ENCODE results near the gene ADAMTS10.
"Not testable (repeated sequence)": the region's sequence is repeated elsewhere in the genome, so short reads cannot be mapped to it uniquely, and the experiment has no call there.

The ADAMTS10 gene

GRCh38 chr19:8573316-8573715, 37.2 kb downstream of the ADAMTS10 start:
- DNase-seq = no peak

GRCh38 chr19:8571006-8571411, 39.5 kb downstream of the ADAMTS10 start:
- no peak for DNase-seq
- no peak for TF ChIP-seq GATA1 (IDR thresholded peaks at IDR 0.05; ENCODE audit: low read depth, low read length)
- TF ChIP-seq POLR2A (IDR thresholded peaks at IDR 0.05; ENCODE audit: low read length) = no peak

More at GRCh38 chr19:8573316-8573715, 37.2 kb downstream of the ADAMTS10 start:
- no peak for TF ChIP-seq POLR2A (IDR thresholded peaks at IDR 0.05; ENCODE audit: low read length)
- TF ChIP-seq GATA1 (IDR thresholded peaks at IDR 0.05; ENCODE audit: low read depth, low read length) = no peak

GRCh38 chr19:8569066-8569771, 41.3 kb downstream of the ADAMTS10 start:
- peak; percentile 28 to 44 for DNase-seq
- no peak for TF ChIP-seq POLR2A (IDR thresholded peaks at IDR 0.05; ENCODE audit: low read length)
- TF ChIP-seq GATA1 (IDR thresholded peaks at IDR 0.05; ENCODE audit: low read depth, low read length) = no peak

- DNase-seq = no peak
- no peak for TF ChIP-seq POLR2A (IDR thresholded peaks at IDR 0.05; ENCODE audit: low read length)
- no peak for TF ChIP-seq GATA1 (IDR thresholded peaks at IDR 0.05; ENCODE audit: low read depth, low read length)
These were observed 42.9 kb downstream of the ADAMTS10 start for GRCh38 chr19:8567522-8568172.

- DNase-seq = no peak
- TF ChIP-seq POLR2A (IDR thresholded peaks at IDR 0.05; ENCODE audit: low read length) = no peak
- TF ChIP-seq GATA1 (IDR thresholded peaks at IDR 0.05; ENCODE audit: low read depth, low read length) = no peak
These were observed 43.7 kb downstream of the ADAMTS10 start for GRCh38 chr19:8566855-8567254.

- DNase-seq = not testable (repeated sequence)
These were observed 45.6 kb downstream of the ADAMTS10 start for GRCh38 chr19:8564866-8565265.

- TF ChIP-seq GATA1 (IDR thresholded peaks at IDR 0.05; ENCODE audit: low read depth, low read length) = no peak
- no peak for TF ChIP-seq POLR2A (IDR thresholded peaks at IDR 0.05; ENCODE audit: low read length)
- DNase-seq = no peak
These were observed 49.3 kb downstream of the ADAMTS10 start for GRCh38 chr19:8561075-8561764.

GRCh38 chr19:8558325-8558724, 52.2 kb downstream of the ADAMTS10 start:
- no peak for DNase-seq
- TF ChIP-seq GATA1 (IDR thresholded peaks at IDR 0.05; ENCODE audit: low read depth, low read length) = no peak
- TF ChIP-seq POLR2A (IDR thresholded peaks at IDR 0.05; ENCODE audit: low read length) = no peak

- no peak for DNase-seq
- TF ChIP-seq POLR2A (IDR thresholded peaks at IDR 0.05; ENCODE audit: low read length) (no peak), GATA1 (IDR thresholded peaks at IDR 0.05; ENCODE audit: low read depth, low read length) (no peak)
These were observed 52.8 kb downstream of the ADAMTS10 start for GRCh38 chr19:8557642-8558238.

- not testable (repeated sequence) for DNase-seq
These were observed 56.8 kb downstream of the ADAMTS10 start for GRCh38 chr19:8553729-8554128.

GRCh38 chr19:8552810-8553209, 57.7 kb downstream of the ADAMTS10 start:
- peak; percentile 15 to 51 for DNase-seq
- TF ChIP-seq POLR2A (IDR thresholded peaks at IDR 0.05; ENCODE audit: low read length) (no peak), GATA1 (IDR thresholded peaks at IDR 0.05; ENCODE audit: low read depth, low read length) (no peak)

GRCh38 chr19:8550070-8550469, 60.4 kb downstream of the ADAMTS10 start:
- TF ChIP-seq GATA1 (IDR thresholded peaks at IDR 0.05; ENCODE audit: low read depth, low read length) = no peak
- no peak for TF ChIP-seq POLR2A (IDR thresholded peaks at IDR 0.05; ENCODE audit: low read length)
- no peak for DNase-seq

- TF ChIP-seq GATA1 (IDR thresholded peaks at IDR 0.05; ENCODE audit: low read depth, low read length) = no peak
- no peak for TF ChIP-seq POLR2A (IDR thresholded peaks at IDR 0.05; ENCODE audit: low read length)
- no peak for DNase-seq
These were observed 64.8 kb downstream of the ADAMTS10 start for GRCh38 chr19:8545743-8546142.

- TF ChIP-seq POLR2A (IDR thresholded peaks at IDR 0.05; ENCODE audit: low read length) (no peak), GATA1 (IDR thresholded peaks at IDR 0.05; ENCODE audit: low read depth, low read length) (no peak)
- no peak for DNase-seq
These were observed 66.3 kb downstream of the ADAMTS10 start for GRCh38 chr19:8544168-8544567.

All from erythroblast (primary cell).